Measurements from ENCODE around the gene IKZF3.
"Not testable (repeated sequence)": the region's sequence is repeated elsewhere in the genome, so short reads cannot be mapped to it uniquely, and the experiment has no call there.

The IKZF3 gene
- long read RNA-seq, donor 1 = 0 reads
- long read RNA-seq, donor 2 = 0 reads
- long read RNA-seq, donor 3 = 0 reads
- long read RNA-seq, donor 4 = 0 reads
- long read RNA-seq, donor 5 = 0 reads
- long read RNA-seq, donor 6 = 0 reads
- long read RNA-seq, donor 7 = 0 reads
- long read RNA-seq, donor 8 = 0 reads

- peak; percentile 66 for DNase-seq
These were observed at the start of gene IKZF3 for GRCh38 chr17:39863918-39864746. Gene IKZF3 (minus strand): TSS chr17:39864312. CDS start chr17:39864126, 186 bp downstream.

GRCh38 chr17:39908789-39909352, 44.8 kb upstream of the IKZF3 start:
- DNase-seq = no peak

- DNase-seq = no peak
These were observed 40.8 kb upstream of the IKZF3 start for GRCh38 chr17:39904990-39905288.

GRCh38 chr17:39903158-39903884, 39.2 kb upstream of the IKZF3 start:
- DNase-seq = no peak

GRCh38 chr17:39902027-39902426, 37.9 kb upstream of the IKZF3 start:
- DNase-seq = not testable (repeated sequence)

DNA sequence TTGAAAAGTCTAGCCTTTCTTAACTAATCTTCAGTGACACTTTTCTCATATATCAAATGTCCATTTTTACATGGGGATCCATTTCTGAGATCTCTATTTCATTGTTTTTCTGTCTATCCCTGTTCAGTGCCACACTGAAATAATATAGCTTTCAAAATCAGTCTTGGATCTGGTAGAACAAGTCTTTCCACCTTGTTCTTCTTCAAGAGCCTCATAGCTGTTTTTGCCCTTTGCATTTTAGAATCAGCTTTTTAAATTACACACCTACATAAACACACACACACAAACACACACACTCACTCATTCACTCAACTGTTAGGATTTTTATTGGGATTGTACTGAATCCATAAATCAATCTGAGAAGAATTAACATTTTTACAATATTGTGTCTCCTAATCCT, 35.1 kb upstream of the IKZF3 start:
- DNase-seq = no peak

DNA sequence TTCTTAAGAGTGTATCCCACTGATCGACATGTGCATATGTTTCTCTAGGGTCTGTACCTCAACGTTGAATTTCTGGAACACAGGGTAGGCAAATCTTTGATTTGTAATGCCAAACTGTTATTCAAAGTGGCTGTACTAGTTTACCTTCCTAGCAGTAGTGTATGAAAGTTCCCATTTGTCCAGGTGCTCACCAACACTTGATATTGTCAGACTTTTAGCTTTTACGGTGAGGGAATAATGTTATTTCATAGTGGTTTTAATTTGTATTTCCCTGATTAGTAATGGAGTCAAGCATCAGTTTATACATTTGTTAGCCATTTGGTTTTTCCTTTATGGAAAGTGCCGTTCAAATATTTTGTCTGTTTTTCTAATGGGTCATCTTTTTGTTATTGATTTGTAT, 34.0 kb upstream of the IKZF3 start:
- no peak for DNase-seq

DNA sequence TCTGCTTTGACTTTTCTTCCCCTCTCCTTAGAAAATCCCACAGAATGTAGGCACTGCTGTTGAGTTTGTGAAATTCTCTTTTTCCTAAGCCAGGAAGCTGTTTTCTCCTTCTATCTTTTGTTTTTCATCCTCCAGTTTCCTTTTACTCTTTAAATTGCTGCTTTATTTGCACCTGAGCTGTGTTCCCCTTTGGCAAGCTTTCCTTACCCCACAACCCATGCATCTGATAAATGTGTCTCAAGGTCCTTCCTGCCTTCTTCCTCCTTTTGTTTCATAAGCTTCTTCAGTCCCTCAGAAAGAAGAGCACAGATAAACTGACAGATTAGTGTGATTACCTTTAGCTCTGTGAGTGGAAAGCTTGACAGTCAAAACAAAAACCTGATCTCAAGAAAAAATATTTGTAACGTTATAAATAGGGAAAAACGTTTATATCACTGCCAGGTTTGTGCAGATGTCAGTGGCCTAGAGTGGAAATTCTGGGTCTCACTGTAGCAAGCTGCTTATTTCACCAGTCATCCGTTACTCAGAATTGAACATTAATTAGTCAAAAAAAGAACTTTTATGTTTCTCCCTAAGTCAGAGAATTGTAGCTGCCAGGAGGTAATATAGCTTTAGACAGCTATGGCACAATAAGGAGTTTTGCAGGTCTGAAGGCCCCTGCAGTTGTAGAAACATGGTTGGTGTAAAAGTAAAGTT, 30.7 kb upstream of the IKZF3 start:
- DNase-seq = no peak

DNA sequence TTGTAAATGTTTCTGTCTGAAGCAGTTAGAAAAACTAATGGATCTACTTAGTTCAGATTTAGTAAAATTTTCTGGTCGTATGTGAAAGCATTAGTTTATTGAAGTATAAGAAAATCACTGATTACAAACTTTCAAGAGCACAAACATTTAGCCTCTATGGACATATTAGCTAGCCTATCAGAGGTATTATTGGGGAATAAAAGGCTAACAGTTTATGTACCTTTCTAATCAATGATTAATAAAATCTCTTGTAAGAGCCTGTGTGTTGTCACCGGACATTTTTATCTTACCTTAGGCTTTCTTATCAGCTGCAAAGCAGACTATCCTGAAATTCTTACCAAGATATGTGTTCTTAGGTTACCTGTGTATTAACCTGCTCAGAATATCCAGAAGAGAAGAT, 25.1 kb upstream of the IKZF3 start:
- no peak for DNase-seq

- no peak for DNase-seq
These were observed 23.0 kb upstream of the IKZF3 start for GRCh38 chr17:39887078-39887477.

DNA sequence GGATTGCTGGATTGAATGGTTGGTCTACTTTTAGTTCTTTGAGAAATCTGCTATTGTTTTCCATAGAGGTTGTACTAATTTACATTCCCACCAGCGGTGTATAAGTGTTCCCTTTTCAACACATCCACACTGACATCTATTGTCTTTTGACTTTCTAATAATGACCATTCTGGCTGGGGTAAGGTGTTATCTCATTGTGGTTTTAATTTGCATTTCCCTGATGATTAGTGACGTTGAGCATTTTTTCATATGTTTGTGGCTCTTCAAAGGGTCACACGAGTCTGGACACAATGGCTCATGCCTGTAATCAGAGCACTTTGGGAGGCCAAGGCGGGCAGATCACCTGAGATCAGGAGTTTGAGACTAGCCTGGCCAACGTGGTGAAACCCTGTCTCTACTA, 22.0 kb upstream of the IKZF3 start:
- DNase-seq = not testable (repeated sequence)

DNA sequence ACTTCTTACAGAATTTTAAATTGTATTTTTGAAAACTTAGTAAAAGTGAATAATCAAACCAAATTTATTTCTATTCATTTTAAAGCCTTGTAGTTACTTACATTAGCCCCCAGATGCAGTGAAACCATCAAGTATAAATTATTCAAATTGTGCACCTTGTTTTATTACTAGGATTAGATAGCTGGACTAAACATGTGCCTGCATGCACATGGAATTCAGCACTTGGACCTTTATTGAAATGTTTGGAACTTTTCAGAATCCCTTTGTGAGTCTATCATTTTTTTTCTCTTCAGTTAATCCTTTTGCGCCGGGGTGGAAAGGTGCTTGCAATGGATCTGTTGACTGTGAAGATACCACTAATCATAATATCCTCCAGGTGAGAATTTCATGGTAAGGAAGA, 8.6 kb upstream of the IKZF3 start:
- no peak for DNase-seq

DNA sequence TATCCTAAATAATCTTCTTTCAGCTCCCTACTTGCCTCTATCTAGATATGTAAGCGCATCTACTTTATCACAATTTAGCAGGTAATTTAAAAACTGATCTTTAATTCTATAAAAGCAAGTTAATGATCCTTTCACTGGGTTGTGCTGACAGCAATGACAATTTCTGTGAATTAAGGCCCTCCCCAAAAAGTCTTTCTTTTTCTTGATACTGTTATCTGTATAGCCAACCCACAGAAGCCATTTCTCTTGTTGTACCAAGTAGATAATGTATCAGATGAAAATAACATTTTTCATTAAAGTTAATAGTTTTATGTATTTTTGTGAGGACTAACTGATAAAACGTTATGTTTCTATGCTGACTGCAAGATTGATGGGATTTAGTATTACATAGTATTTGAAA, 7.7 kb upstream of the IKZF3 start:
- DNase-seq = no peak

DNA sequence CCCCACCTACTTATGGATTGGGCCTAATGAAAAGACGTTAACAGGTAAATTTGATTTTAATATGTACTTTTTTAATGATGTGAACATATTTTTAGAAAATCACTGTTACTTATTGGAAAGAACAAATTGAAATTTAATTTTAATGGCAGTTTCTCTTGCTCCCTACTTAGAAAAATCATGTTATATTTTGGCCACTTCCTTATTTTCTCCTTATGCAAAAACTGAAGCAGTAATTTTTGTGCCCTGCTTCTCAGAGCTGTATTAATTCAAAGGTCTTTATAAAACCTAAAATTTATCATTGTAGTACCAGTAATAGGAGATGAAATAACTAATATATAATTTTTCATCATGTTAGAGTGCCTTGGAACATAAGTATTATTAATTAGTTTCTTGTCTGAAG, 6.7 kb upstream of the IKZF3 start:
- no peak for DNase-seq

GRCh38 chr17:39868554-39868942, 4.4 kb upstream of the IKZF3 start:
- no peak for DNase-seq

DNA sequence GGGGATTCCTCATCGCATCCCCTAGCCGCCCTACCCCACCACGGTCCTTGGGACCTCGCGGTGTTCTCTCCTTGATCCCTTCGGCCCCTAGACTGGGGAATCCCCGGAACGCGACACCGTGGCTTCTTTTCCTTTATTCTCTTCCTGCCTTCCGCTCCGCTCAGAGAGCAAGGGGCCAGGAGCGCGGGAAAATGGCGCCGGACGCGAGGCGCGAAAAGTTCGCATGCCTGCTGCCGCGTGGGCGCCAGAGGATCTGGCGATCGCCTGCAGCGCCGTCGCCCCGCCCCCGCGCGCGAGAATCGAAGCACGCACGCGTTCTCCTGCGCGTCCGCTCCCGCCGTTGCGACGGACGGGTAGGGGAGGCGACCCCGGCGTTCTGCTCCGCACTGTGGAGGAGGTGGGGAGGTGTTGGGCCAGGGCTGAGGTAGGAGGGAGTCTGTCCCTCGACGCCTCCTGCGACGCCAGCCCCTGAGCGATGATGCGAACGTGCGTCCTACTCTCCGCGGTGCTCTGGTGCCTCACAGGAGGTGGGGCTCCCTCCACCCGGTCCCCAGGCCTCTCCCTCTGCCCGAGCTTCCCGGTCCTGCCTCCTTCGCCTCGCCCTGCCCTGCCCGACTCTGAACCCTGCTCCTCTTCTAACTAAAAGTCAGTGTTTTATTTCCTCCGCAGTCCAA, 3.9 kb upstream of the IKZF3 start, which contains the start of gene ZPBP2:
Gene ZPBP2 (plus strand): TSS at position 323 of the 674 bp plus-strand sequence. CDS start 153 bp downstream, at position 476.
- DNase-seq = peak; percentile 36

DNA sequence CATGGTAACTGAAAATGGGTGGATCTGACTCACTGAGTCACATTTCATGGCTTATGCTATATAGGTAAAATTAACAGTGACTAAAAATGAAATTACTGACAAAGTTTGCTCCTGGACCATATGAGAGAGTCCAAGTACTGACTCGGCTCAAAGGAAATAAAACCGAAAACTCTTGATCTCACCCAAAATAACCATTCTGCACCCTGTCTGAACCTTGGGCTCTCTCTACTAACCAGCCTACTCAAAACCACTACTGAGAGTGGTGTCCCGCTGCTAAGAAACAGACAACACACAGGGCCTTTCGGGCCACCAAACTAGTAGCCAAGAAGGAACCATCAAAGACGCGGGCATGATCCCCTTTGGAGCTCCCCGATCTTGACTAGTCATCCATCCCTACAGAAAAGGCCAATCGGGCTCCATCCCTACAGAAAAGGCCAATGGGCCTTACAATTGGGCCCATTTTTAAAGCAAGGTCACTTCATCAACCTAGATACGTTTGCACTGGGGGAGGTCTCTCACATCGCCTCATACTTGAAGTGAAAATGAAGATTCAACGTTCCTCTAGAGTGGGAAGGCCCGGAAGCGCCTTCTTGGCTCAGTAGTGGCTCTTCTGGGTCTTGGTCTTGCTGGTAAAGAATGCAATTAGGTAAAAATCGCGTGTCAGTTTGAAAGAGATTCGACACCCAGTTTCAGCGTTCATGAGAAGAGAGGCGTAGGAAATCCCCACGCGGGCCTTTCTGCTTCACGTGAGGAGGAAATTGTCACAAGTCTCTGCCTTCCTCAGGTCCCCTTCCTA, 3.2 kb upstream of the IKZF3 start:
- no peak for DNase-seq

- DNase-seq = no peak
These were observed 2.1 kb upstream of the IKZF3 start for GRCh38 chr17:39866013-39866730.

DNA sequence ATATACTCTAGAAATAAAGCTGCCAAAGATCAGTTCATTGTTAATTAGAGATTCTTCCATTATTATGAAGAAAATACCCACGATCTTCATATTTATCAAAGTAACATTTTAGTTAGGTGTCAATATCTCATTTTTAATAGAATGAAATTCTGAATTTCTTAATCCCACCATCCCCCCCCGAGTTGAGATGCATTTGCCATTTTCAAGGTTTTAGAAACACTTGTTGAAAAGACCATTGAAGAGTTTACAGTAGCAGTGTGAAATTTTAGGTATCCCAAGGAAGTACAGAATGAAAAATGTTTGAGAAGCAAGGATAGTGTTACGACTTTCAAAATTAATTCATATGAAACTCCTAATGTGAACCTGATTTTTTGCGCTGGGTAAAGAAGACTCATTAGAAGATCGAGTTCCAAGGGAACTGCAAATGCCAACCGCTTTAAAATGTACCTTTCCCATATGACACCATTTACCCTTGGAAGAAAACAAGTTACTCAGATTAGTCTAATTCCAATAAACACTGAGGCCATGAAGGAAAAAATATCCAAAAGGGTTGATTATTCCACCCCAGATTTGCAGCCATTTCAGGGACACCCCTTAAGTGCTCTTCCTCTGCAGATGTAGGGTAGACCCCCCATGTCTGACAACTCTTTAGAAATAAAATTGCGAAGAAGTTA, 731 bp downstream of the IKZF3 start:
- DNase-seq = no peak

GRCh38 chr17:39861235-39861634, 2.9 kb downstream of the IKZF3 start:
- DNase-seq = no peak
